ENCODE data around the gene RHOJ.

DNA sequence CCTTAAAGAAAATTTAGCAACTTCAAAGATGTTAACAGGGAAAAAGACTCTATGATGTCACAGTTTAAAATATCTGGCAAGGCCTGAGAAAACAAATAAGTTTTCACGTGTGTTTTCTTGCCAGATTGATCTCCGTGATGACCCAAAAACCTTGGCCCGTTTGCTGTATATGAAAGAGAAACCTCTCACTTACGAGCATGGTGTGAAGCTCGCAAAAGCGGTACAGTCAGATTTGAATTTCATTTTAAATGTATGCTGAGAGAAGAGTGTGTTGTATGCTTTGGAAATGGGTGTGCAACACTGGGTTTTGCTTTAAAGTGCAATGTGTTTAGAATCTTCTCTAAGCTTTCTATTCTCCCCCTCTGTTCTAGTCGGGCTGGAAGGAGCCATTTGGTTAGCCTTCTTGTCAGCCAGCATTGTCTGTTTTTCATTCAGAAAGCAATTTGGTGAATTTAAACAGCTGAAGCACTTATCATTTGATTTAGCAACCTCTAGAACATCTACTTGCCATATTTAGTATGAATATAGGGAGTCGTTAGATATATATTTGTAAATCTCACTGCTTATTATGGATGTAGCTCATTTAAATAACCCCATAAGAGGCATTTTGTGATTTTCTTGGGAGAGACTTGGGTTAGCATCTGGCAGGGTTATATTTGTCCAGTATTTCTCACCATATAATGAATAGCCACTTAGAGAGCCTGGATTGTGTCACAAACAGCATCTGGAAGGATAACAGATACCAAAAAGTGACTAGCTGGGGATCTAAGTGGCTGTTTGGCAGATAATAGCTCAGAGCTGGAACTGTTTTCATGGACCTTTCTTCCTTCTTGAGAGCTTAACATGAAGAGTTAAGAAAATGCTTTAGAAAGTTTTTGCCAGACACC, 79.0 kb downstream of the RHOJ start:
- TF ChIP-seq, protein P1, sequence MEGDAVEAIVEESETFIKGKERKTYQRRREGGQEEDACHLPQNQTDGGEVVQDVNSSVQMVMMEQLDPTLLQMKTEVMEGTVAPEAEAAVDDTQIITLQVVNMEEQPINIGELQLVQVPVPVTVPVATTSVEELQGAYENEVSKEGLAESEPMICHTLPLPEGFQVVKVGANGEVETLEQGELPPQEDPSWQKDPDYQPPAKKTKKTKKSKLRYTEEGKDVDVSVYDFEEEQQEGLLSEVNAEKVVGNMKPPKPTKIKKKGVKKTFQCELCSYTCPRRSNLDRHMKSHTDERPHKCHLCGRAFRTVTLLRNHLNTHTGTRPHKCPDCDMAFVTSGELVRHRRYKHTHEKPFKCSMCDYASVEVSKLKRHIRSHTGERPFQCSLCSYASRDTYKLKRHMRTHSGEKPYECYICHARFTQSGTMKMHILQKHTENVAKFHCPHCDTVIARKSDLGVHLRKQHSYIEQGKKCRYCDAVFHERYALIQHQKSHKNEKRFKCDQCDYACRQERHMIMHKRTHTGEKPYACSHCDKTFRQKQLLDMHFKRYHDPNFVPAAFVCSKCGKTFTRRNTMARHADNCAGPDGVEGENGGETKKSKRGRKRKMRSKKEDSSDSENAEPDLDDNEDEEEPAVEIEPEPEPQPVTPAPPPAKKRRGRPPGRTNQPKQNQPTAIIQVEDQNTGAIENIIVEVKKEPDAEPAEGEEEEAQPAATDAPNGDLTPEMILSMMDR (IDR thresholded peaks at IDR 0.05) = no peak
- TF ChIP-seq EZH2 (IDR thresholded peaks at IDR 0.05; ENCODE audit: borderline replicate concordance, insufficient read depth, low read depth, low read length, poor library complexity, severe bottlenecking) = no peak
